Activated T-cell treated with anti-CD3 and anti-CD28 coated beads for 24 hours (primary cell): ENCODE measurements around the gene PIAS3.
"Not testable (repeated sequence)": the region's sequence is repeated elsewhere in the genome, so short reads cannot be mapped to it uniquely, and the experiment has no call there.

Source experiments
- DNase-seq: peaks from one replicate; pipeline ENCODE4 v3.0.0-alpha.2; 2020; ENCODE audit warnings: low read depth

Gene PIAS3

GRCh38 chr1:145823565-145824498 is 35.0 kb downstream of the PIAS3 start, which contains the start of the genes POLR3C and RNF115:
POLR3C (plus strand) TSS chr1:145824200; CDS start chr1:145825777, 1,577 bp downstream.
RNF115 (minus strand) TSS chr1:145824095; CDS start chr1:145823873, 222 bp downstream.
- DNase-seq = peak; percentile 82

- not testable (repeated sequence) for DNase-seq
These were observed 36.0 kb downstream of the PIAS3 start for GRCh38 chr1:145822779-145823331.

DNA sequence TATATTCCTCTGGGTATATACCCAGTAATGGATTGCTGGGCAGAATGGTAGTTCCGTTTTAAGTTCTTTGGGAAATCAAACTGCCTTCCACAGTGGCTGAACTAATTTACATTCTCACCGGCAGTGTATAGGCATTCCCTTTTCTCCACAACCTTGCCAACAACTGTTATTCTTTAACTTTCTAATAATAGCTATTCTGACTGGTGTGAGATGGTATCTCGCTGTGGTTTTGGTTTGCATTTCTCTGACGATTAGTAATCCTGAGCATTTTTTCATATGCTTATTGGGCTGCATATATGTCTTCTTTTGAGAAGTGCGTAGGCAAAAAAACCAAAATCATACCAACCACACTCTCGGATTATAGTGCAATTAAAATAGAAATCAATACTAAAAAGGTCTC is 40.8 kb downstream of the PIAS3 start:
- DNase-seq = not testable (repeated sequence)

DNA sequence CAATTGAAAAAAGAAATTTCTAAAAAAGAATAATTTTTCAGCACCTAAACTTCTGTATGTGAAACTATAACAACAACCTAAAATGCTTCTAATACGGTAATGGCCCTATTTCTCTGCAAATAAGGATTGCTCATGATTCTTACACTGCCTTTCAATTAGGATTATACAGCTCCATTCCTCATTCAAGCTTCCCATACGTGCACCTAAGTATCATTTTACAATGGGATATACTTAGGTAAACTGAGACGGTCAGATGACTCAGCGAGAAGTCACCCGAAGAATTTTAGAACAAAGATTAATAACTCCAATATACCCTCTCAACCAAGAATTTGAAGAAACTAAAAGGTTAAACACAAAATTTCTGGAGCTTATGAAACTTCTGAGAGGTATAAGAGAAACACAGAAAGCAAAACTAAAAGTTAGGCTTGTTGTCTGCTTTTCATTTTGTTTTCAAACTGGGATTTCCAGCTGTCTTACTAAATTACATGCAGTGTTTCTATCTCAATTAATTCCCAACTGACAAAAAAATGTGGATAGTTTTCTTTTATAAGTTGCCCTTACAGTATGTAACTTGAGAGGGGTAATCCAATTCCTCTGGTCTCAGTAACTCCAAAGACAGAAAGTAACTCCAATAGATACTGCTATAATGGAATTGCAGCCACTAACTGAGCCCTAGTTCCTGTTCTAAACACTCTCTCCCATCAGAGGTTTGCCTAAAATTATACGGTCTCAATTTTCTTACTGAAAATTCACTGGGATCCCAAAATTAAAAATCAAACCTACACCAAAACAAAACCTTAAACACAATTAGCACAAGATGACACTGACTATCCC is 45.7 kb downstream of the PIAS3 start:
- not testable (repeated sequence) for DNase-seq

GRCh38 chr1:145806844-145807243 is 52.0 kb downstream of the PIAS3 start:
- DNase-seq = no peak

GRCh38 chr1:145806408-145806807 is 52.5 kb downstream of the PIAS3 start:
- no peak for DNase-seq

- DNase-seq = no peak
These were observed 53.8 kb downstream of the PIAS3 start for GRCh38 chr1:145805057-145805456.

DNA sequence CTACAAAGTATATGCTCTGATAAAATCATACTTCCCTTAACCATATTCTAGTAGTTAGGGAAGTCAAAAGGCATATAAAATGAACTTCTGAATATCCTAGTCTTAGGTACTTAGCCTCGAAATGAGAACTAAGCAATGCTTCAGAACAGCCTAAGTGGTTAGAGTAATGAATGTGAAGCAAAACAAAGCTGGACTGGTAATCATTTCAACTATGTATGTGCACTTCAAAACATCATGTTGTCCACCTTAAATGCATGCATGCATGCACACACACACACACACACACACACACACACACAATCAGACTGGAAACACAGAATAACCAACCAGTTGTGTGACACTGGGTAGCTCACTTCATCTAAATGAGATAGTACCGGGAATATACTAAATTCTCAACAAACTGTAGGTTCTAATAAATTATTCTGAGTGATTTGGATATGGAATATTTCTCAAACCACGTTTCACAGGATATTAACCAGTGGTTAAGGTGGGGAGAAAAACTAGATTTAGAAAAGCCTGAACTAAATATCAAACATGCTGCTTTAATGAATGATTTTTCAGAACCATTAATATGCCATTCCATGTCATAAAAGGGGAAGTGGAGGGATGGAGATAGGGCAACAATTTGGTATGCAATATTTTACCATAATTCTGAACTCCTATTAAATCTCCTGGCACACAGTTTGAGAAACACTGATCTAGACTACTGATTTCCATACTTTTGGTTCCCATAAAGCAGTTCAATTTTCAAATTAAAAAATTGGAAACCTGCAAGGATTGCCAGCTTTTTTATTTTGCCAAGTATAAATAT is 54.4 kb downstream of the PIAS3 start:
- DNase-seq = no peak

- DNase-seq = no peak
These were observed 59.1 kb downstream of the PIAS3 start for GRCh38 chr1:145799806-145800205.
